GM19463 (cell line): Measurements from ENCODE around the gene LRMDA.

Experiments used
- ATAC-seq: cut with Tn5 transposase; IDR thresholded peaks from one replicate; pipeline ENCODE4 v1.9.1; 2021; ENCODE audit warnings: mild to moderate bottlenecking, moderate library complexity; ENCODE audit not compliant: unreplicated experiment

Gene LRMDA

DNA sequence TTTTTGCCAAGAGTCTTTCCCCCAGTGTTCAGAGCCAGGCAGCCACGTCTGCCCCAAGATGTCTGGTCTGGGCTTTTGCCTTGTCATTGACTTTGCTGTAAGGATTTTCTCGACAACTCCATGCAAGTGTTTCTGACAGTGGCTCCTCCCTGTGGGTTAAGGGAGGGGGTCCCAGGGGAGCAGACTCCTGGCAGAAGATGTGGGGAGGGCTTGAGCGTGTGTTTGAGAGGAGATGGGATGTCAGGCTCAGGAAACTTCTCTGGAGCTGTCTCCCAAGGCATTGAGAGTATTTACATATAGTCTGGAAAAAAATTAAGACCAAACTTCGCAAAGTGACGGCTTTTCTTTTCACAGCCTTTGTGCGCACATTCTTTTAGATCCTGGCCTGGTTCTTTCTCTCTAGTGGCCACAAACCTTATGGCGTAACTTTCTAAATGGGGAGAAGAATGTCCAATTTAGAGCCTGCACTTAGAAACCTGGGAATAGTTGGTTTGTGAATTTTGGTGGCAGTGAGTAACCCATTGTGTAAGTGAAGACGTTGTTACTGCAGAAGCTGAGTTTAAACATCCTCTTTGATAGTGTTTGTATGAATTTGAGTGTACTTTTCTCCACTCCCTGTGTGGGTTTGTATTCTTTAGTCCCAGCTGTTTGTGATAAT is 201.5 kb downstream of the LRMDA start:
- ATAC-seq: no peak

DNA sequence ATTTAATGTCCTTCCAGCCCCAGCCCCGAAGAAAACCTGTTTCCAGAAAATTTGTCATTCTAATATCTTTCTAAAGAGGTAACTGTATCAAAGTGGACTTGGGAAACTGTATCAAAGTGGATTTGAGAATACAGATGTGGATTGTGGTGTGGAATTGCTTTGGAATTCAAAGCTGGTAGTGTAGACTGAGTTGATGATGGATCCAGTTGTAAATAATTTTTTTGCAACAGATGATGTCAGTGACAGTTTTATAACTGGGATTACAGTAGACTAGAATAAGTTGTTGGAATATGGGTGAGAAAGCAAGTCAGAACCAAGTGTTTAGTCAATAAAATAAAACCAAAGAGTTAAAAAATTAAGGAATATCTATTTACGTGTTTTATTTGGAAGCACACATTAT is 202.1 kb downstream of the LRMDA start:
- no peak for ATAC-seq

GRCh38 chr10:75634947-75635346 is 203.5 kb downstream of the LRMDA start:
- no peak for ATAC-seq

- ATAC-seq: no peak
Observed at GRCh38 chr10:75638752-75639151, 207.3 kb downstream of the LRMDA start.

DNA sequence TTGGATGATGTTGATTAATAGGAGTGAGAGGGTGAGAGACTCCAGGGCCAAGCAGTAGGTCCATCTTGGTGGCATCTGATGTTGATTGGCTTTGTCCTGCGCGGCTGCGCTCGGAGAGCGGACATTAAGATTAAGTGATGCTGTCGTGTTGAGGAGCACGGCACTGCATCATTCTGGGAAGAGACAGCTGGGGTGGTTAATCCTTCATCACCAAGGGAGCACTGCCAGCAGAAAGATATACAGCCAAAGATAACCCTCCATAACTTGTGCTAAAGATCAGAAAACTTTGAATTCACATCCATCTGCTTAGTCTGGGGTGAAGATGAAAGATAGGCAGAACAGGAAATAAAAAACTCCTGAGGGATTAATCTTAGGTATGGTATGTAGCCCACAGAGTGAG is 208.3 kb downstream of the LRMDA start:
- ATAC-seq: no peak

DNA sequence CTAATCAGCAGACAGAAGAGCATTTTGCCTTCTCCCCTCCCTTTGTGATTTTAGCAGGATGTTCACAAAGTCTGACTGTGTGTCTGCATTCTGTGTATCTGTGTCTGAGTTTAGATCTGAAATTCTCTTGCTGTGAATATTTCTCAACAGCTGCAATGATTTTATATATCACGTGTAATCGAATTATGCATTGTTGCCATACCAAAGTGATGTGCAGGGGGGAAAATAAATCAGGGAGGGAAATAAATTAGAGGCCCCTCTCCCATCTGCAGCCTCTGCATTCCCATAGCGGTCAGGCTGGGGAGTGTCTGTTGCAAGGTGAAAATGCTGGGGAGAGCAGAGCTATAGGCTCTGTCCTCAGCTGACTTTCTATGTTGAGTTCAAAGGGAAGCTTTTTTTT is 209.0 kb downstream of the LRMDA start:
- no peak for ATAC-seq

DNA sequence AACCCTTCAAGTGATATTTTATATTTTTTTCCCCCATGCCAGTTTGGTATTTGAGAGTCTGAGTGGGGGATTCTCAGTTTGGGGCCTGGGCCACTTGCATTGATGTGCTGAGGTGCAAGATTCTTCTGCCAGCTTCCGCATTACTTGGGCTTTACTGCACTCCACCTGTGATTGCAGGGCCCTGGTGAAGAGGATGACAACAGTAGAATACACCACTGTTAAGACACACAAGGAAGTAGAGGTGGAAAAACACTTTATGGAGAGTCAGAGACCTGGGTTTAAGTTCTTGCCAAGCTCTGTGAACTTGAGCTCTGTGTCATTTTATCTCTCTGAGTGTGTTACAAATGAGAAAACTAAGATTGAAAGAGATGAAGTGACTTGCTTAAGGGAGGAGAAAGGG is 209.4 kb downstream of the LRMDA start:
- no peak for ATAC-seq

DNA sequence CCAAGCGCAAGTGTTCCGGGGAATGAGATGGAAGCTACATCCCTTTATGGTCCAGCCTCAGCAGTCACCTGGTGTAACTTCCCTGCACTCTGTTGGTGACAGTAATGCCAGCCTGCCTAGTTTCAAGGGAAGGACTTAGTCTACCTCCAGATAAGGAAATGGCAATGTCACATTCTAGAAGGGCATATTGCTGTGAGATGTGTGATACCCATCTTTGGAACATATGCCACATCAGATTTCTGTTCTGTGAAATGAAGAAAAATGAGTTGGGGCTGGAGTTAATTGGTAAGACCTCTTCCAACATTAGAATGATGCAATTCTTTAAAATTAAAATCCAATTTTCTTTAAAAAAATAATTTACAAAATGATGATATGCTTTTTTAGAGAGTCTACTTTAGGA is 212.0 kb downstream of the LRMDA start:
- no peak for ATAC-seq

GRCh38 chr10:75643944-75644692 is 212.7 kb downstream of the LRMDA start:
- no peak for ATAC-seq

DNA sequence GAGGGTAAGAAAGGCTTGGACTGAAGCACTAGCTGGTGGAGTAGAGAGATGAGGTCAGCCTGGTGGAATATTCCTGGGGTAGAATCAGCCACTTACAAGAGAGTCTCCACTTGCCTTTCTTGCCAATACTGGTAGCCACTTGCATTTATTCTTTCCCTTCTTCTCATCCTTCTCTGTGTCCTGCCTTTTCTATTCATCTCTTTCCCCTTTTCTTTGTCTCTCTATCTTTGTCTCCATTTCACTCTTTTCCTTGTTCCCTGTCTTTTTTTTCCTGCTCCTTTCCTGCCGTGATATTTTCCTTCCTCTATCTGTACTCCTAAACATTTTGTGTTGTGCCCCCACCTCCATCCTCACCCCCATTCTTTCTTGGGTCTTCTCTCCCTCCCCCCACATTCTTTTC is 214.3 kb downstream of the LRMDA start:
- ATAC-seq: no peak

DNA sequence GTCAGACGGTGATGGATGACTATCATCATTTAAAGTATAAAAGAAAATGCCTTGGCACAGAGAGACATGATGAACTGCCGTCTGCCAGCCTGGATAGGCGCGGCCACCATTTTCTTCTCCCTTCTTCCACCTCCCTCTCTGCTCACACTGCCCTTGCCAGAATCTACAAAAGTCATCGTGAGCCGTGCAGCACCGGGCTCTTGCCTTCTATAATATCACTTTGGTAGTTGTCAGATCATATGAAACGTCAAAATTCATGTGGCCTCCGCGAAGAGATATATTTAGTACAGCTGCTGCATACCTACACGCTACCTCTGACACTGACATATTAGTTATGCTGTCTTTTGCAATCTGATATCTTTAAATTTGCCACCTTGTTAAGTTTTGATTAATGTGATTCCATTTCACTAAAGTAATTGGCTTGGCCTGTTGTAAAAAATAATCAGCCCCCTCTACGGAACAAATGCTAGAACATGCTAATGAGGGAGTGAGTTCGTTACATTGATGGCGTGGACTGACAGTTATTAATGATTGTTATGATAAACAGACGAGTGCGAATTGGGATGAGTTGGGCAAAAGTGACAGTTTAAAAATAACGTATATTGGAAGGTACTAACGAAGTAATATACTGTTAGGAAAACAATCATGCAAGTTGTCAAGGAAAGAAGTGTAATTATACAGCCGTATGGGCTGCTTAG is 214.9 kb downstream of the LRMDA start:
- ATAC-seq: no peak

- ATAC-seq: no peak
Observed at GRCh38 chr10:75646916-75647315, 215.5 kb downstream of the LRMDA start.

- no peak for ATAC-seq
Observed at GRCh38 chr10:75647675-75648074, 216.3 kb downstream of the LRMDA start.

- no peak for ATAC-seq
Observed at GRCh38 chr10:75648351-75648750, 216.9 kb downstream of the LRMDA start.

DNA sequence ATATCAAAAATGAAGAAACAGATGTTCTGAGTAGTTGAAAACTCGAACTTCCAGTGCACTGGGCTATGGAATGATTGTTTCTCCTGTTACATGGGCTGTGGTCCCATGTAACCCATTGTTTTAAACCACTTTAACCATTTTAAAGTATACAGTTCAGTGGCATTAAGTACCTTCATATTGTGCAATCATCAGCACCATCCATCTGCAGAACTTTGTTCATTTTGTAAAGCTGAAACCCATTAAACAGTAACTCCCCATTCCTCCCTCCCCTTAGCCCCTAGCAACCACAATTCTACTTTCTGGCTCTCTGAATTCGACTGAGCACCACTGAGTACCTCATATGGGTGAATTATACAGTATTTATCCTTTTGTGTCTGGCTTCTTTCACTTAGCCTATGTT is 217.4 kb downstream of the LRMDA start:
- ATAC-seq: no peak

DNA sequence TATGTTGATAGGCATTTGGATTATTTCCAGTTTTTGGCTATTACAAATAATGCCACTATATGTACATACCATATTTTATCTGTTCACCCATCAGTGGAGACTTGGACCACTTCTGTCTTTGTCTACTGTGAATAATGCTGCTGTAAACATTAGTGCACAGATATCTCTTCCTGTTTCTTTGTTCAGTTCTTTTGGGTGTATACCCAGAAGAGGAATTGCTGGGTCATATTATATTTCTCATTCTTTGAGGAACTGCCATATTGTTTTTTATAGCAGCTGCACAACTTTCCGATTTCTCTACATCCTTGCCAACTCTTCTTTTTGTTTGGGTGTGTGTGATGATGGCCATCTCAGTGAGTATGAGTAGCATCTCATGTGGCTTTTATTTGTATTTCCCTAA is 218.0 kb downstream of the LRMDA start:
- ATAC-seq: no peak

DNA sequence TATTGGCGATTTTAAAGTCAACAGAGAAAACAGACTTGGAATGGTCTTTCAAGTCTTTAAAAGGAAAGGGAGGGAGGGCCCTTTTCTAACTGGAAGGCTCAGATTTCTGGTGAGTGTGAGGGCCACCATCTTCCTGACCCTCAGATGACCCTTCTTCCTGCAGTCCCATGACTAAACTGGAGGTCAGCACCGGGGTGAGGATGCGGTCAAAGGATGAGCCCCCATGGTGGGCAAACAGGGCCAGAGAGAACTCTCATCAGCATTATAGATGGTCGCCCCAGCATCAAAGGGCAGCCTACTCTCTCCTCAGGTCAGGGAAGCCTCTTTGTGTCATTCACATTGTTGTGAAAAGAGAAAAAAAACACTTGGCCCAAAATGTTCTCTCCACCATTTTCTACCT is 219.2 kb downstream of the LRMDA start:
- no peak for ATAC-seq

DNA sequence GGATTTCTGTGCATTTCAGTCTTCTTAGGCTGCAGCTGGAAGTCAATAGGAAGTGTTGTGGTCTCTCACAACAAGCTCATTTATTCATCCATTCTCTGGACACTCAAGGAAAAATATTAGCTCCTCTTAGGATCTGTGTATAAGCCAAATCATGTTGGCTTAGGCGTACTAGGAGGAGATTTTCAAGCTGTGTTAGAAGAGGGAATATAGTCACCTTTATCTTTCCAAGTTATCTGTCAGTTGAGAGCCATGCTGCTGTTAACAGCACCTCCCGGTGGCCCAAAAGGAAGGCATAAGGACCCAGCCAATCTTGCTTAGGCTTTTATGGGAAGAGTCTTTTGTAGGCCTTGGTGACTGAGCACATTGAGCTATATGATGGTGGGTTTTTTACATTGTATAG is 220.0 kb downstream of the LRMDA start:
- ATAC-seq: no peak

DNA sequence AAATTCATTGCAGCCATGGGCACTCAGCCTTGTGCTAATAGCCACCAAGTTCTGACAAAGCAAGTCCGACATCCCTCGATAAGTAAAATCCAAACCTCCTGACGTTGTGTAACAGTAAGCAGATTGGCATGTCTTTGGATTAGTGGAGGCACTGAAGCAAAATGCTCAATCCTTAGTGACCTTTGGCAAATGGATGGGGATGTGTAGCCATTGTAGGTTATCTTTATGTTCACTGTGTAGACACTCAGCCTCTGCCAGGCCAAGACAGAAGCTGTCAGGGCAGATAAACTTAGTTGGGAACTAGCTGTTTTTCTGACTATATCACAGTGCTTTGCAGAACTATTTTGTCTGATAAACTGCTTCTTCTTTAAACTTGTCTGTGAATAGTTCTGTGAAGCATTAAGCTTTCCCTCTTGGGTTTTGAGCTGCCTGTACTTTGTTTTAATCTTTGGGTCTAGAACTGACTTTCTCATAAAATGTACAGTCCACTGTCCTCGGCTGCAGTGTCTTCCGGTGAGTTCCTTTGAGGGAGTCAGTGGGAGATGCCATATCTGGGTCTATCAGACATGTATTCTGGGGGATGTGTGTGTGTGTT is 220.8 kb downstream of the LRMDA start:
- ATAC-seq: no peak

- ATAC-seq: no peak
Observed at GRCh38 chr10:75653761-75654160, 222.3 kb downstream of the LRMDA start.

- ATAC-seq: no peak
Observed at GRCh38 chr10:75654171-75654771, 222.8 kb downstream of the LRMDA start.
